NCI-H1092 (cell line): Measurements from ENCODE around the gene KPNA1.
"Not testable (repeated sequence)": the region's sequence is repeated elsewhere in the genome, so short reads cannot be mapped to it uniquely, and the experiment has no call there.

Experiments used
- DNase-seq: peaks from one replicate; lab custom pipeline; 2025; lab: John Stamatoyannopoulos, UW

The KPNA1 gene

GRCh38 chr3:122519693-122520092, 5.0 kb upstream of the KPNA1 start:
- DNase-seq = no peak

GRCh38 chr3:122516846-122517360, 2.2 kb upstream of the KPNA1 start:
- no peak for DNase-seq

GRCh38 chr3:122515870-122516269, 1.1 kb upstream of the KPNA1 start:
- DNase-seq = no peak

GRCh38 chr3:122515020-122515468, 305 bp upstream of the KPNA1 start:
- DNase-seq = no peak

GRCh38 chr3:122513386-122514122, 1.2 kb downstream of the KPNA1 start:
- no peak for DNase-seq

GRCh38 chr3:122512284-122512683, 2.5 kb downstream of the KPNA1 start:
- no peak for DNase-seq

- DNase-seq = no peak
These were observed 3.7 kb downstream of the KPNA1 start for GRCh38 chr3:122510878-122511535.

- not testable (repeated sequence) for DNase-seq
These were observed 5.8 kb downstream of the KPNA1 start for GRCh38 chr3:122508944-122509343.

- no peak for DNase-seq
These were observed 6.4 kb downstream of the KPNA1 start for GRCh38 chr3:122508135-122508914.

- DNase-seq = no peak
These were observed 8.3 kb downstream of the KPNA1 start for GRCh38 chr3:122506450-122506849.

GRCh38 chr3:122505676-122506075, 9.1 kb downstream of the KPNA1 start:
- no peak for DNase-seq

- DNase-seq = no peak
These were observed 11.8 kb downstream of the KPNA1 start for GRCh38 chr3:122502941-122503340.

- DNase-seq = no peak
These were observed 12.6 kb downstream of the KPNA1 start for GRCh38 chr3:122502139-122502538.

GRCh38 chr3:122500964-122501363, 13.8 kb downstream of the KPNA1 start:
- DNase-seq = not testable (repeated sequence)

- DNase-seq = no peak
These were observed 16.6 kb downstream of the KPNA1 start for GRCh38 chr3:122498152-122498551.

- DNase-seq = no peak
These were observed 17.3 kb downstream of the KPNA1 start for GRCh38 chr3:122497425-122497824.

GRCh38 chr3:122496508-122496907, 18.2 kb downstream of the KPNA1 start:
- DNase-seq = no peak

GRCh38 chr3:122493296-122493695, 21.4 kb downstream of the KPNA1 start:
- DNase-seq = no peak

GRCh38 chr3:122488262-122488973, 26.3 kb downstream of the KPNA1 start:
- no peak for DNase-seq

- no peak for DNase-seq
These were observed 29.8 kb downstream of the KPNA1 start for GRCh38 chr3:122484985-122485384.

- DNase-seq = no peak
These were observed 33.3 kb downstream of the KPNA1 start for GRCh38 chr3:122481390-122481789.

- DNase-seq = no peak
These were observed 38.2 kb downstream of the KPNA1 start for GRCh38 chr3:122476532-122476931.
